Measurements from ENCODE around the gene GOLGA7B.

Gene GOLGA7B

DNA sequence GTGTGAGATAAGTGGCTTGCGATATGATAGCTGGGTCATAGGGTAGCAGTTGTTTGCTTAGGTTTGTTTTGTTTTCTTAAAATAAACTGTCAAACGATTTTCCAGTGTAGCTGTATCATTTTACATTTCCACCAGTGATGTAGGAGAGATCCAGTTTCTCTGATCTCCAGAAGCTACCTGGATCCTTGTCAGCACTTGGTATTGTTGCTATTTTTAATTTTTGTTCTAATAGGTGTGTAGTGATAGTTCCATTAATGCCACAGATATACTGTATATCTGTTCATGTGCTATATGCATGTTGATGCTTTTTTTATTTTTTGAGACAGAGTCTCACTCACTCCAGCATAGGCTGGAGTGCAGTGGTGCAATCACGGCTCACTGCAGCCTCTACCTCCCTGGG, 44.4 kb downstream of the GOLGA7B start:
- no peaks in the 10 kb centered on the region for H3K4me1 ChIP-seq (ENCODE audit: control insufficient read depth, insufficient read depth, low read length)
- H3K36me3 ChIP-seq (ENCODE audit: control insufficient read depth in 2 of 2, insufficient read depth in 2 of 2, low read length in 2 of 2), result no peaks in the 10 kb centered on the region
- peaks cover 6 to 17% of the 10 kb centered on the region in 2 donors for H3K27me3 ChIP-seq (ENCODE audit: control insufficient read depth in 1 of 2, insufficient read depth in 2 of 2, low read length in 2 of 2)
- H3K9ac ChIP-seq (ENCODE audit: low read length in 2 of 2), result no peak overlapping the region
- H3K27ac ChIP-seq (ENCODE audit: low read length), result no peak overlapping the region
- peaks cover 0 to 3% of the 10 kb centered on the region in 2 donors for H3K9me3 ChIP-seq (ENCODE audit: control insufficient read depth in 2 of 2, low read length in 2 of 2)
- no peak overlapping the region for H3K4me3 ChIP-seq (ENCODE audit: low read length in 2 of 2)

DNA sequence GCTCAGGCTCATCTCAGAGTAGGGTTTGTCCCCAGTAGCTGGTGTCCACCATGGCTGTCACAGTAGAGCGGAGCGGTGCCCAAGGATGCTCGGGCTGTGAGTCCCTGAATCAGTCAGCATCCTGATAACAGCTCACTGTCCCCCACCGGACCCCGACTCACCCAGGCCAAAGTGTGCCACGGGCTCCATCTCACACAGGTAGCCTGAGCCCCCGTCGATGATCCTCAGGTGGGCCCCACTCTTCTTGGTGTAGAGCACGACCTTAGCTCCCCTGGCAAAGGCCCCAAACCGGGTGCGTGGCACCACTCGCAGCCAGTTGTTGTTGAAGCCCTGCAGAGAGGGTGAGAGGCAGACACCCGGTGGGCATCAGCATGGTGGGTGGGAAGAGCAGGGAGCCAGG, 45.4 kb downstream of the GOLGA7B start:
- H3K4me1 ChIP-seq (ENCODE audit: control insufficient read depth, insufficient read depth, low read length), result no peaks in the 10 kb centered on the region
- H3K4me3 ChIP-seq (ENCODE audit: low read length in 2 of 2), result no peak overlapping the region
- peaks cover 0 to 3% of the 10 kb centered on the region in 2 donors for H3K9me3 ChIP-seq (ENCODE audit: control insufficient read depth in 2 of 2, low read length in 2 of 2)
- peaks cover 9 to 18% of the 10 kb centered on the region in 2 donors for H3K27me3 ChIP-seq (ENCODE audit: control insufficient read depth in 1 of 2, insufficient read depth in 2 of 2, low read length in 2 of 2)
- no peak overlapping the region for H3K27ac ChIP-seq (ENCODE audit: low read length)
- H3K36me3 ChIP-seq (ENCODE audit: control insufficient read depth in 2 of 2, insufficient read depth in 2 of 2, low read length in 2 of 2), result no peaks in the 10 kb centered on the region
- H3K9ac ChIP-seq (ENCODE audit: low read length in 2 of 2), result no peak overlapping the region

DNA sequence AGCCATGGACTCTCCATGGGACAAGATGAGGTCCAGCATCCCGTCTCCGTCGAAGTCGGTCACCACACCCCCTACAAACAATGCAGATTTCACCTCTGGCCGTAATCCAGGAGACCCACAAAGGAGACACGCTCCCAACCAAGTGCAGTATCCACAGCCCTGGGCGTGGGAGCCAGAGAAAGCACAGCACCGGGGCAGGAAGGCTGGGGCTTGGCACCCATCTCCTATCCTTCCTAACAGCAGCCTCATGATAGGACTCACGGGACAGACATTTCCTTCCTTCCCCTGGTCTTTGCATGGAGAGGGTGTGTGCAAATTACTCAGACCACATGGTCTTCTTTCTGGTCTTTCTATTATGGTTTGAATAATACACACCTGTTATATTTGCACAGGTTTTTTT, 46.3 kb downstream of the GOLGA7B start:
- Histone ChIP-seq H3K9me3 (ENCODE audit: control insufficient read depth in 2 of 2, low read length in 2 of 2) (peaks cover 0 to 3% of the 10 kb centered on the region in 2 donors), H3K27ac (ENCODE audit: low read length) (no peak overlapping the region), H3K4me3 (ENCODE audit: low read length in 2 of 2) (no peak overlapping the region), H3K36me3 (ENCODE audit: control insufficient read depth in 2 of 2, insufficient read depth in 2 of 2, low read length in 2 of 2) (no peaks in the 10 kb centered on the region), H3K27me3 (ENCODE audit: control insufficient read depth in 1 of 2, insufficient read depth in 2 of 2, low read length in 2 of 2) (peaks cover 9 to 18% of the 10 kb centered on the region in 2 donors), H3K9ac (ENCODE audit: low read length in 2 of 2) (no peak overlapping the region), H3K4me1 (ENCODE audit: control insufficient read depth, insufficient read depth, low read length) (no peaks in the 10 kb centered on the region)

DNA sequence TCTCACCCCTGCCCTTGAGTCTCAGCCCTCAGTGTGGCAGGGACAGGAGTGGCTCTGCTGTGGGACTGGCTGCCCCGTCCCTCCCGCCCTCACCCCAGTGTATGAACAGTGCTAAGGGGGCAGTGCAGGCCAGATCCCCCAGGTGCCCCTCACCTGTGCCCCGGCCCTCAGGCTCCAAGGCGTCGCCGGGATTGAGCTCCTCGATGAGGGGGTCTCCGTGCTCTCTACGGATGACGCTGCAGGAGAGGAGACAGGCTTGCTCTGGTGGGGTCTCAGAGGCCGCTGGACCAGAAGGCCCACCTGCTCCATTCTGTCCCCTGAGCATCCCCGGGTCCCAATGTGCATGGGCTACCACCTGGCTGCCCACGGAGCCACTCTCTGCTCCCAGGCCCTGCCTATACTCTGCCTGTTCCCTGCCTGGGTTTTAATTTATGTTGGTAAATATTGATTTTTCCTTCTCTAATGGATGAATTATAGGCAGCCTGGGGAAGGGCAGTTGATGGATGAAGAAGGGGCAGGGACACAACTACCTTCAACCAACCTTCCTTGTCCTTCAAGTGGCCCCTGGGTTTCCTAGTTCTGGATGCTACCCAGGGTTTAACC, 47.2 kb downstream of the GOLGA7B start:
- H3K36me3 ChIP-seq (ENCODE audit: control insufficient read depth in 2 of 2, insufficient read depth in 2 of 2, low read length in 2 of 2), result no peaks in the 10 kb centered on the region
- H3K27ac ChIP-seq (ENCODE audit: low read length), result no peak overlapping the region
- H3K27me3 ChIP-seq (ENCODE audit: control insufficient read depth in 1 of 2, insufficient read depth in 2 of 2, low read length in 2 of 2), result peaks cover 9 to 15% of the 10 kb centered on the region in 2 donors
- H3K9me3 ChIP-seq (ENCODE audit: control insufficient read depth in 2 of 2, low read length in 2 of 2), result peaks cover 0 to 3% of the 10 kb centered on the region in 2 donors
- no peak overlapping the region for H3K4me3 ChIP-seq (ENCODE audit: low read length in 2 of 2)
- H3K9ac ChIP-seq (ENCODE audit: low read length in 2 of 2), result no peak overlapping the region
- H3K4me1 ChIP-seq (ENCODE audit: control insufficient read depth, insufficient read depth, low read length), result no peaks in the 10 kb centered on the region

DNA sequence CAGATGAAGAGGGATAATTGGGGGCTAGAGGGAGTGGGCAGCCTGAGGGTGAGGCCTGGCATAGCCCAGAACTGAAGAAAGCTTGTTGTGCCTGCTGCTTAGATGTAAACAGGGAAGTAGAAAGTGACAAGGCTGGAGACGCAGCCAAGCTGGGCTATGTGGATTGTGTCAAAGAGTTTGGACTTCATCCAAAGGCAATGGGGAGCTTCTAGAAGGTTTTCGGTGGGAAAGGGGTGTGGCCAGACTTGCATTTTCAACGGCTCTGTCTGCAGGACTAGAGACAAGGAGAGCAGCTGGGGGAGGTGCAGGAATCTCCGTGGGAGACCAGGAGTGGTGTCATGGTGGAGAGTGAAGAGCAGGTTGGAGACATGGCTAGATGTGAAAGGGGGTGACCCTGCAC, 48.8 kb downstream of the GOLGA7B start:
- H3K36me3 ChIP-seq (ENCODE audit: control insufficient read depth in 2 of 2, insufficient read depth in 2 of 2, low read length in 2 of 2), result no peaks in the 10 kb centered on the region
- H3K27ac ChIP-seq (ENCODE audit: low read length), result no peak overlapping the region
- H3K4me3 ChIP-seq (ENCODE audit: low read length in 2 of 2), result no peak overlapping the region
- H3K9me3 ChIP-seq (ENCODE audit: control insufficient read depth in 2 of 2, low read length in 2 of 2), result peaks cover 0 to 3% of the 10 kb centered on the region in 2 donors
- peaks cover 9 to 16% of the 10 kb centered on the region in 2 donors for H3K27me3 ChIP-seq (ENCODE audit: control insufficient read depth in 1 of 2, insufficient read depth in 2 of 2, low read length in 2 of 2)
- H3K9ac ChIP-seq (ENCODE audit: low read length in 2 of 2), result no peak overlapping the region
- H3K4me1 ChIP-seq (ENCODE audit: control insufficient read depth, insufficient read depth, low read length), result no peaks in the 10 kb centered on the region

DNA sequence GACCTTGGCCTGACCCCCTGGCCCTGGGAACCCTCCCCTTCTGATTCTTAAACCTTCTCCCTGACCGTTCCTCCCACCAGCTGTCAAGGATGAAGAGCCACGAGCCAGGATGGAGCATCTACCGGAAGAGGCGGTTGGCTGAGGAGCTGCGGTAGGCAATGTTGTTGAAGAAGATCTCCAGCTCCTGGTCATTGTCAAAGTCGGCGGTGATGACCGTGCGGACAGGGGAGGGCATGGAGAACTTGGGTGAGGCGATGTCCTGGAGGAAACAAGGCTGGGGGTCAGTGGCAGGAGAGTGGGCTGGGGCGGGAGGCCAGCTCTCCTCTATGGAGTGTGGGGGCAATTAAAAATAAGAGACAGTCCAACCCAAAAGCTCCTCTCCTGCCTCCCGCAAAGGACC, 51.7 kb downstream of the GOLGA7B start:
- Histone ChIP-seq H3K36me3 (ENCODE audit: control insufficient read depth in 2 of 2, insufficient read depth in 2 of 2, low read length in 2 of 2) (no peaks in the 10 kb centered on the region), H3K4me1 (ENCODE audit: control insufficient read depth, insufficient read depth, low read length) (no peaks in the 10 kb centered on the region), H3K9ac (ENCODE audit: low read length in 2 of 2) (no peak overlapping the region), H3K27ac (ENCODE audit: low read length) (no peak overlapping the region), H3K27me3 (ENCODE audit: control insufficient read depth in 1 of 2, insufficient read depth in 2 of 2, low read length in 2 of 2) (peaks cover 14 to 16% of the 10 kb centered on the region in 2 donors), H3K9me3 (ENCODE audit: control insufficient read depth in 2 of 2, low read length in 2 of 2) (no peaks in the 10 kb centered on the region), H3K4me3 (ENCODE audit: low read length in 2 of 2) (no peak overlapping the region)

DNA sequence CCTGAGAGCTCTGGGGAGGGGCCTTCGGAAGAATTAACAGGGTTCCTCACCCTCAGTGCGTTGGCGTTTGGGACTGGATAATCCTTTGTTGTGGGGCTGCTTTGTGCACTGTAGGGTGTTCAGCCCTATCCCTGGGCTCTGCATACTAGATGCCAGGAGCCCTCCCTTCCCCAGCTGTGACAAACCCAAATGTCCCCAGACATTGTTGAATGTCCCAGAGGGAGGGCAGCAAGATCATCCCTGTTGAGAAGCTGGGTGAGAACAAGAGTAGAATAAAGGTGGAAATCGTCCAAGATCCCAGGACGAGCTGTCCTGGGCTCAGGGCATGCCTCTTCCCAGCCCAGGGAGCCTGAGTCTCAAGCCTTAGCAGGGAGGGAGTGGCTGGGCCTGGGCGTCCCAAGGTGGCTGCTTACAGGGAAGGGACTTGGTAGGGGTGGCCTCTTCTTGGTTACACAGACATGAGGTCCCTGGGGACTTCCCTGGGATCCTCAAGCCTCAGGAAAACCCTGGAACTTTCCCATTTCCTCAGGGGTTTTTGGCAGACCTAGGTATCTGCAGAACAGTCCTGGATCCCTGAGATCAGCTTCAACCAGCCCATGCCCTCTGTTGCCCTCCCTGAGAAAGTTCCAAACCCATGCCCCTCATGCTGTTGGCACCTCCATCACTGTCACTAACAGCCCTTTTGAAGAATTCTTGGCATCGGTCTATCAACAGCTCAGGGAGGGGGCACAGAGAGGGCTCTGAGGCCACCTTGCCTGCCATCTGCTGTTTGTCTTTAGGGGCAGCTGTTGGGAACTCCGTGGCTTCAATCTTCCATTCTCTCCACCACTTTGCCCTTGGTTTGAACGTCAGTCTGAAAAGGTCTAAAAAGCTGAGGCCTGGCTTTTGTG, 53.7 kb downstream of the GOLGA7B start:
- Histone ChIP-seq H3K27ac (ENCODE audit: low read length) (no peak overlapping the region), H3K36me3 (ENCODE audit: control insufficient read depth in 2 of 2, insufficient read depth in 2 of 2, low read length in 2 of 2) (no peaks in the 10 kb centered on the region), H3K4me3 (ENCODE audit: low read length in 2 of 2) (no peak overlapping the region), H3K27me3 (ENCODE audit: control insufficient read depth in 1 of 2, insufficient read depth in 2 of 2, low read length in 2 of 2) (peaks cover 11 to 19% of the 10 kb centered on the region in 2 donors), H3K9me3 (ENCODE audit: control insufficient read depth in 2 of 2, low read length in 2 of 2) (no peaks in the 10 kb centered on the region), H3K4me1 (ENCODE audit: control insufficient read depth, insufficient read depth, low read length) (no peaks in the 10 kb centered on the region), H3K9ac (ENCODE audit: low read length in 2 of 2) (no peak overlapping the region)

DNA sequence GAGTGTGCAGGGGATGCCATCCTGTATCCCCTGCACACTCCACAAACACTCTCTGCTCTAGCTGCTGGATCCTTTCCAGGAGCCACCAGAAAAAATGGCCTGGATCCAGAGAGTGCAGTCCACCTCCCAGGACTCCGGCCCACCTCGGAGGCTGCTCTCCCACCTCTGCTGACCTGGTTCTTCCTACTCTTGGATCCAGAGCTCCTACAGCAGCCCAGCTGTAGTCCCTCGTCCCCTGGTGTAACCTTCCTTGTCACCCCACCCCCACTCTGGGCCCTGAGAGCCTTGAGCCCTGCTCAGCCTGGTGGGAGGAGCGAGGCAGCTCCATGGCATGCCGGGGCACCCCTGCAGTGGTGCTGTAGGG, 54.4 kb downstream of the GOLGA7B start:
- H3K9me3 ChIP-seq (ENCODE audit: control insufficient read depth in 2 of 2, low read length in 2 of 2), result no peaks in the 10 kb centered on the region
- H3K27me3 ChIP-seq (ENCODE audit: control insufficient read depth in 1 of 2, insufficient read depth in 2 of 2, low read length in 2 of 2), result peaks cover 10 to 14% of the 10 kb centered on the region in 2 donors
- no peak overlapping the region for H3K9ac ChIP-seq (ENCODE audit: low read length in 2 of 2)
- no peak overlapping the region for H3K27ac ChIP-seq (ENCODE audit: low read length)
- H3K4me1 ChIP-seq (ENCODE audit: control insufficient read depth, insufficient read depth, low read length), result no peaks in the 10 kb centered on the region
- no peaks in the 10 kb centered on the region for H3K36me3 ChIP-seq (ENCODE audit: control insufficient read depth in 2 of 2, insufficient read depth in 2 of 2, low read length in 2 of 2)
- no peak overlapping the region for H3K4me3 ChIP-seq (ENCODE audit: low read length in 2 of 2)

DNA sequence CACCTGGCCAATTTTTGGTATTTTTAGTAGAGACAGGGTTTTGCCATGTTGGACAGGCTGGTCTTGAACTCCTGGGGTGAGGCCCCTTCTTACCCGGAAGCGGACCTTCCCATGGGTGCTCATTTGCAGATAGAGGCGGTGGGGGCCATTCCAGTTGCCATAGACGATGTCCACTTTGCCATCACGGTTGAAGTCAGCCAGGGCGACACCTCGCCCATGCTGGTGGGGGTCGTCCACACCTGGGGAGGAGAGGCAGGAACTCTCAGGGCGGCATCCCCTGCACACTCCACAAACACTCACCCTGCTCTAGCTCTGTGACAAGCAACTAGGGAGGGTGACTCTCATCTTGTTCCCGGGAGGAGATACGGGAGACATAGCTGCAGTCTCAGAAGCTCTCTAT, 54.9 kb downstream of the GOLGA7B start:
- H3K9ac ChIP-seq (ENCODE audit: low read length in 2 of 2), result no peak overlapping the region
- no peaks in the 10 kb centered on the region for H3K36me3 ChIP-seq (ENCODE audit: control insufficient read depth in 2 of 2, insufficient read depth in 2 of 2, low read length in 2 of 2)
- H3K27ac ChIP-seq (ENCODE audit: low read length), result no peak overlapping the region
- peaks cover 8 to 13% of the 10 kb centered on the region in 2 donors for H3K27me3 ChIP-seq (ENCODE audit: control insufficient read depth in 1 of 2, insufficient read depth in 2 of 2, low read length in 2 of 2)
- H3K9me3 ChIP-seq (ENCODE audit: control insufficient read depth in 2 of 2, low read length in 2 of 2), result no peaks in the 10 kb centered on the region
- H3K4me1 ChIP-seq (ENCODE audit: control insufficient read depth, insufficient read depth, low read length), result no peaks in the 10 kb centered on the region
- no peak overlapping the region for H3K4me3 ChIP-seq (ENCODE audit: low read length in 2 of 2)

DNA sequence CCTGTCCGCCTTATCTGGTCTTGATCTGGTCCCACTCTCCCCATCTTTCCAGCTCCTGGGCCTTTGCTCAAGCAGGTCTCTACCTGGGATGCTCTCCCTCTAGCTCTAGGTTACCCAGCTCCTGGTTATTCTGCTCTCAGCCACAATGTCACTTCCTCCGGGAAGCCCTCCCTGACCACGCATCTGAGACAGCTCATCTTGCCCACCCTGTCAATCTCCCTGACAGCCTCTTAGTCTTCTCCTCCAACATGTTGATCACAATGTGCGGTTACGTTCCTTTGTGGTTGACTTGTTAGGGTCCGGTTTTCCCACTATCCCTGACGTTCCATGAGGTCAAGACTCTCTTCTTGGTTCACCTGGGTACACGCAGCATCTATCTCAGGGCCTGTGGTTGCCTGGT, 55.6 kb downstream of the GOLGA7B start:
- H3K27me3 ChIP-seq (ENCODE audit: control insufficient read depth in 1 of 2, insufficient read depth in 2 of 2, low read length in 2 of 2), result peaks cover 8 to 10% of the 10 kb centered on the region in 2 donors
- H3K9ac ChIP-seq (ENCODE audit: low read length in 2 of 2), result no peak overlapping the region
- H3K36me3 ChIP-seq (ENCODE audit: control insufficient read depth in 2 of 2, insufficient read depth in 2 of 2, low read length in 2 of 2), result no peaks in the 10 kb centered on the region
- no peak overlapping the region for H3K27ac ChIP-seq (ENCODE audit: low read length)
- H3K9me3 ChIP-seq (ENCODE audit: control insufficient read depth in 2 of 2, low read length in 2 of 2), result no peaks in the 10 kb centered on the region
- no peaks in the 10 kb centered on the region for H3K4me1 ChIP-seq (ENCODE audit: control insufficient read depth, insufficient read depth, low read length)
- H3K4me3 ChIP-seq (ENCODE audit: low read length in 2 of 2), result no peak overlapping the region

DNA sequence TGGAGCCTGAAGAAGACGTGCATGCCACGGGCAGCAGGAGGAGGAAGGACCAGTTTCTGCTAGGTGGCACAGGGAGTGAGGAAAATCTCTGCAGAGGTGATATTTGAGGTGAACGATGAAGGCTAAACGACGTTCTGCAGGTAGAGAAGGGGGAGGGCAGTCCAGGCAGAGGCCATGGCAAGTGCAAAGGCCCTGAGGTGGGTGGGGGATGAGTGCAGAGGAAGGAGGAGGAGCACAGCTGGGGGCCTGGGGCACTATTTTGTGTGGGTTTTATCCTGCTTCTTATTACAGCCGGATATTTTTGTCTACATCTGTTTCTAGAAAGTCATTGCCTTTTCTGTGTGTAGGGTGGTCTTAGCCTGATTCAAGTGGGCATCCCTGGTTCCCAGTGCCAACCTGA, 57.6 kb downstream of the GOLGA7B start:
- peaks cover 6 to 10% of the 10 kb centered on the region in 2 donors for H3K27me3 ChIP-seq (ENCODE audit: control insufficient read depth in 1 of 2, insufficient read depth in 2 of 2, low read length in 2 of 2)
- H3K4me3 ChIP-seq (ENCODE audit: low read length in 2 of 2), result no peak overlapping the region
- no peak overlapping the region for H3K27ac ChIP-seq (ENCODE audit: low read length)
- H3K9me3 ChIP-seq (ENCODE audit: control insufficient read depth in 2 of 2, low read length in 2 of 2), result no peaks in the 10 kb centered on the region
- H3K36me3 ChIP-seq (ENCODE audit: control insufficient read depth in 2 of 2, insufficient read depth in 2 of 2, low read length in 2 of 2), result no peaks in the 10 kb centered on the region
- H3K4me1 ChIP-seq (ENCODE audit: control insufficient read depth, insufficient read depth, low read length), result no peaks in the 10 kb centered on the region
- H3K9ac ChIP-seq (ENCODE audit: low read length in 2 of 2), result no peak overlapping the region

All from stomach smooth muscle (tissue), 2 donors.